Small intestine (tissue), 7 donors: ENCODE results near the gene GNB2. TPM values are rescaled to one million over a fixed set of nuclear protein-coding genes. Genes with fewer than 3 reads are reported as not detected.

ENCODE experiments used
- DNase-seq, 2 donors: peaks; one replicate each; pipeline versions ENCODE4 v3.0.0 to v3.0.0-alpha.2; 2013
- FAIRE-seq: peaks from 2 replicates; lab custom pipeline; 2012; peaks lifted over from hg19 to GRCh38; lab: Jason Lieb, UNC
- H3K27ac ChIP-seq, 3 donors: one replicate each; pipeline ENCODE4 v1.5.1; 2013; ENCODE audit warnings: low read length in 2 of 3, mild to moderate bottlenecking in 2 of 3, control low read depth in 1 of 3, inconsistent platforms in 1 of 3, low read depth in 1 of 3, moderate library complexity in 1 of 3
- H3K27me3 ChIP-seq, 3 donors: one replicate each; pipeline ENCODE4 v1.6.1; 2013; ENCODE audit warnings: low read length in 3 of 3, inconsistent platforms in 1 of 3; ENCODE audit not compliant: control insufficient read depth in 3 of 3, insufficient read depth in 3 of 3
- H3K36me3 ChIP-seq, 3 donors: one replicate each; pipeline ENCODE4 v1.6.1; 2013; ENCODE audit warnings: low read length in 3 of 3, inconsistent platforms in 1 of 3, low read depth in 1 of 3, mild to moderate bottlenecking in 1 of 3, moderate library complexity in 1 of 3; ENCODE audit not compliant: control insufficient read depth in 3 of 3, insufficient read depth in 2 of 3
- H3K4me1 ChIP-seq, 3 donors: one replicate each; pipeline ENCODE4 v1.6.1; 2013; ENCODE audit warnings: low read length in 2 of 3, inconsistent platforms in 1 of 3, low read depth in 1 of 3, mild to moderate bottlenecking in 1 of 3, moderate library complexity in 1 of 3; ENCODE audit not compliant: control insufficient read depth in 3 of 3, insufficient read depth in 2 of 3
- H3K4me3 ChIP-seq, 3 donors: one replicate each; pipeline ENCODE4 v1.5.1; 2013; ENCODE audit warnings: low read length in 3 of 3, control low read depth in 1 of 3, inconsistent platforms in 1 of 3, low read depth in 1 of 3, mild to moderate bottlenecking in 1 of 3, moderate library complexity in 1 of 3
- H3K9me3 ChIP-seq, 2 donors: one replicate each; pipeline ENCODE4 v1.6.1; 2013; ENCODE audit warnings: low read depth in 1 of 2, low read length in 1 of 2; ENCODE audit not compliant: control insufficient read depth in 2 of 2, insufficient read depth in 1 of 2
- WGBS, 3 donors: extraction: QIAGEN DNeasy Blood & Tissue Kit; methylation state at CpG; one replicate each; pipeline ENCODE4 v1.1.7; 2013; 5-methylcytosine and 5-hydroxymethylcytosine counted together
- polyA plus RNA-seq, 4 donors: library from polyadenylated mRNA; stranded (reverse) in 3 of 4; unstranded in 1 of 4; fragments of 200-250 nt in 3 of 4; fragments of 120-200 nt in 1 of 4; gene quantifications; one replicate each; pipeline versions ENCODE4 v1.2.1 to v1.2.3, GENCODE V29; 2013
- donor health status: healthy with polysubstance abuse.
- donor health status: control.
- donor health status: control.
- donor health status: Bipolar disorder and iron deficiency.
- donor health status: healthy.

Gene GNB2
- polyA plus RNA-seq, 4 donors, result 179 to 214 (median 186) TPM

GRCh38 chr7:100630066-100630465 lies 43.5 kb upstream of the GNB2 start:
- WGBS, 3 donors, result 85 to 96% (median 92%) methylated on average over 4 of the region's 4 CpGs
- Histone ChIP-seq H3K4me1 (peaks cover 0 to 6% (median 0%) of the 10 kb centered on the region in 3 donors), H3K4me3 (no peak overlapping the region), H3K36me3 (no peaks in the 10 kb centered on the region), H3K9me3 (no peaks in the 10 kb centered on the region), H3K27ac (no peak overlapping the region), H3K27me3 (peaks cover 0 to 26% (median 0%) of the 10 kb centered on the region in 3 donors)
- DNase-seq (no peak), FAIRE-seq (no peak)

GRCh38 chr7:100632951-100633717 lies 40.4 kb upstream of the GNB2 start:
- Histone ChIP-seq H3K27me3 (peaks cover 0 to 17% (median 0%) of the 10 kb centered on the region in 3 donors), H3K4me3 (peak overlapping the region; percentile 40 to 51 (median 44)), H3K9me3 (no peaks in the 10 kb centered on the region), H3K4me1 (peaks cover 0 to 6% (median 0%) of the 10 kb centered on the region in 3 donors), H3K36me3 (no peaks in the 10 kb centered on the region), H3K27ac (no peak overlapping the region)
- DNase-seq (peak; percentile 40 to 77), FAIRE-seq (no peak)
- 0 to 6% (median 1%) methylated on average over 55 to 72 of the region's 72 CpGs for WGBS, 3 donors

GRCh38 chr7:100639995-100640516 lies 33.5 kb upstream of the GNB2 start:
- WGBS, 3 donors, result 87 to 91% (median 88%) methylated on average over 17 of the region's 17 CpGs
- peaks cover 0 to 11% (median 6%) of the 10 kb centered on the region in 3 donors for H3K4me1 ChIP-seq
- H3K9me3 ChIP-seq, result no peaks in the 10 kb centered on the region
- no peak overlapping the region for H3K4me3 ChIP-seq
- H3K27me3 ChIP-seq, result peaks cover 0 to 3% (median 0%) of the 10 kb centered on the region in 3 donors
- no peak overlapping the region for H3K27ac ChIP-seq
- no peak for DNase-seq
- FAIRE-seq, result no peak
- H3K36me3 ChIP-seq, result no peaks in the 10 kb centered on the region

GRCh38 chr7:100640517-100641440 lies 32.8 kb upstream of the GNB2 start:
- Histone ChIP-seq H3K36me3 (no peaks in the 10 kb centered on the region), H3K9me3 (no peaks in the 10 kb centered on the region), H3K4me1 (peaks cover 0 to 11% (median 6%) of the 10 kb centered on the region in 3 donors), H3K27me3 (peaks cover 0 to 3% (median 0%) of the 10 kb centered on the region in 3 donors), H3K4me3 (no peak overlapping the region), H3K27ac (no peak overlapping the region)
- DNase-seq (no peak), FAIRE-seq (no peak)
- whole genome bisulfite sequencing, 3 donors, result 56 to 65% (median 61%) methylated on average over 23 to 24 of the region's 24 CpGs

- H3K9me3 ChIP-seq, result no peaks in the 10 kb centered on the region
- H3K27ac ChIP-seq, result no peak within 1 kb of the TSS
- H3K36me3 ChIP-seq, result no peaks in the 10 kb centered on the region
- peaks cover 0 to 8% (median 0%) of the 10 kb centered on the region in 3 donors for H3K27me3 ChIP-seq
- DNase-seq (peak in 1 of 2 donors; percentile 52), FAIRE-seq (no peak)
- WGBS, 3 donors, result 15 to 48% (median 31%) methylated on average over 9 to 10 of the region's 10 CpGs
- no peak within 1 kb of the TSS for H3K4me3 ChIP-seq
- H3K4me1 ChIP-seq, result peaks cover 0 to 11% (median 6%) of the 10 kb centered on the region in 3 donors
These were observed 32.1 kb upstream of the GNB2 start, which contains the start of gene TFR2 for GRCh38 chr7:100641463-100641859. Gene TFR2, minus strand, starts transcription at chr7:100641552. Its CDS starts 43 bp downstream, at chr7:100641509.

- WGBS, 3 donors, result 51 to 77% (median 57%) methylated on average over 10 of the region's 10 CpGs
- peaks cover 0 to 11% (median 6%) of the 10 kb centered on the region in 3 donors for H3K4me1 ChIP-seq
- DNase-seq (peak in 1 of 2 donors; percentile 20), FAIRE-seq (no peak)
- H3K9me3 ChIP-seq, result no peaks in the 10 kb centered on the region
- no peaks in the 10 kb centered on the region for H3K36me3 ChIP-seq
- H3K4me3 ChIP-seq, result no peak overlapping the region
- peaks cover 0 to 9% (median 0%) of the 10 kb centered on the region in 3 donors for H3K27me3 ChIP-seq
- H3K27ac ChIP-seq, result no peak overlapping the region
These were observed 31.5 kb upstream of the GNB2 start for GRCh38 chr7:100641860-100642533.

GRCh38 chr7:100642534-100642907 lies 31.0 kb upstream of the GNB2 start:
- H3K9me3 ChIP-seq, result no peaks in the 10 kb centered on the region
- H3K27ac ChIP-seq, result no peak overlapping the region
- peaks cover 0 to 11% (median 2%) of the 10 kb centered on the region in 3 donors for H3K27me3 ChIP-seq
- no peaks in the 10 kb centered on the region for H3K36me3 ChIP-seq
- 14 to 43% (median 32%) methylated on average over 10 to 11 of the region's 11 CpGs for WGBS, 3 donors
- no peak overlapping the region for H3K4me3 ChIP-seq
- H3K4me1 ChIP-seq, result peaks cover 0 to 11% (median 6%) of the 10 kb centered on the region in 3 donors
- DNase-seq (peak; percentile 56 to 63), FAIRE-seq (no peak)
